B cell (primary cell): ENCODE measurements around the gene EXOSC9. TPM values are rescaled to one million over a fixed set of nuclear protein-coding genes. Genes with fewer than 3 reads are reported as not detected.

Experiments
- ATAC-seq: fragments of 200-7000 bp; cut with Tn5 transposase; one replicate; pipeline ENCODE4 v1.10.0; 2021; ENCODE audit warnings: low read depth, mild to moderate bottlenecking, moderate number of reproducible peaks, moderate library complexity
- CTCF ChIA-PET: fragments of 350-600 bp; sonication (Branson Sonifier 250); formaldehyde crosslinking; loops from one replicate; lab custom pipeline; 2021; ENCODE audit warnings: antibody characterized with exemption, inconsistent platforms; lab: Charles Lee
- POLR2A ChIA-PET: fragments of 350-600 bp; sonication (Branson Sonifier 250); formaldehyde crosslinking; loops from one replicate; lab custom pipeline; 2021; ENCODE audit warnings: antibody characterized with exemption; lab: Charles Lee
- DNase-seq: peaks from one replicate; pipeline ENCODE4 v3.0.0; 2013
- H2AFZ ChIP-seq: 2 replicates; pipeline ENCODE4 v1.6.1; 2012; ENCODE audit warnings: mild to moderate bottlenecking, low read depth, low read length; ENCODE audit not compliant: insufficient read depth, poor library complexity, severe bottlenecking
- H3K27ac ChIP-seq, 2 donors: 1 replicate in 1 of 2; 2 replicates in 1 of 2; pipeline ENCODE4 v1.5.1; 2012 to 2013; ENCODE audit warnings: low read length in 2 of 2, mild to moderate bottlenecking in 2 of 2, moderate library complexity in 1 of 2
- H3K27me3 ChIP-seq, 4 experiments: fragments of 200-600 bp in 1 of 4; sonication (generic) in 1 of 4; replicated peaks in 1 of 4; 1 replicate in 2 of 4; 2 replicates in 2 of 4; pipeline versions ENCODE4 v1.6.1 to v1.7.0; 2013 to 2016; ENCODE audit warnings: low read length in 3 of 4, mild to moderate bottlenecking in 2 of 4, mixed read lengths in 1 of 4, moderate library complexity in 1 of 4; ENCODE audit not compliant: insufficient read depth in 4 of 4, control insufficient read depth in 3 of 4; ENCODE audit errors: control extremely low read depth in 1 of 4
- H3K36me3 ChIP-seq, 2 experiments: replicated peaks in 1 of 2; 1 replicate in 1 of 2; 2 replicates in 1 of 2; pipeline versions ENCODE4 v1.6.1 to v1.7.1; 2013; ENCODE audit warnings: low read length in 1 of 2; ENCODE audit not compliant: insufficient read depth in 2 of 2, control insufficient read depth in 1 of 2; ENCODE audit errors: control extremely low read depth in 1 of 2, extremely low read depth in 1 of 2
- H3K4me1 ChIP-seq, 2 donors: fragments of 200-600 bp in 1 of 2; sonication (generic) in 1 of 2; 1 replicate in 1 of 2; 2 replicates in 1 of 2; pipeline versions ENCODE4 v1.5.1 to v1.6.1; 2013 to 2017; ENCODE audit warnings: low read length in 2 of 2; ENCODE audit not compliant: control insufficient read depth in 2 of 2, insufficient read depth in 2 of 2
- H3K4me2 ChIP-seq: replicated peaks from 2 replicates; pipeline ENCODE3; 2012; ENCODE audit warnings: mild to moderate bottlenecking, low read depth, low read length; ENCODE audit not compliant: poor library complexity, severe bottlenecking
- H3K4me3 ChIP-seq, 5 experiments: fragments of 200-600 bp in 1 of 5; sonication (generic) in 1 of 5; 1 replicate in 3 of 5; 2 replicates in 2 of 5; pipeline versions ENCODE4 v1.5.1 to v1.7.0; 2011 to 2016; ENCODE audit warnings: low read length in 4 of 5, mild to moderate bottlenecking in 4 of 5, low read depth in 2 of 5, control low read depth in 1 of 5, moderate library complexity in 1 of 5; ENCODE audit not compliant: insufficient read depth in 1 of 5; ENCODE audit errors: control extremely low read depth in 1 of 5, extremely low read depth in 1 of 5
- H3K79me2 ChIP-seq: fragments of 200-600 bp; sonication (generic); one replicate; pipeline ENCODE4 v1.6.0; 2016; ENCODE audit warnings: low read length; ENCODE audit not compliant: control insufficient read depth, insufficient read depth
- H3K9ac ChIP-seq: fragments of 200-600 bp; sonication (generic); 2 replicates; pipeline ENCODE4 v1.6.1; 2017; ENCODE audit warnings: mild to moderate bottlenecking, low read length, moderate library complexity
- H3K9me3 ChIP-seq, 3 donors: one replicate each; pipeline versions ENCODE4 v1.6.1 to v1.7.1; 2013; ENCODE audit warnings: low read length in 2 of 3; ENCODE audit not compliant: control insufficient read depth in 2 of 3, insufficient read depth in 1 of 3; ENCODE audit errors: control extremely low read depth in 1 of 3
- H4K20me1 ChIP-seq: 2 replicates; pipeline ENCODE4 v1.6.0; 2012; ENCODE audit warnings: mild to moderate bottlenecking, low read length; ENCODE audit not compliant: insufficient read depth, control insufficient read depth, poor library complexity, severe bottlenecking
- H3K27ac Mint-ChIP-seq: one replicate; pipeline ENCODE4 v1.8.0; 2021; ENCODE audit warnings: mixed read lengths
- H3K27me3 Mint-ChIP-seq: one replicate; pipeline ENCODE4 v1.8.0; 2021; ENCODE audit warnings: mixed read lengths
- H3K4me1 Mint-ChIP-seq: one replicate; pipeline ENCODE4 v1.8.0; 2021; ENCODE audit warnings: mixed read lengths
- H3K4me3 Mint-ChIP-seq: one replicate; pipeline ENCODE4 v1.8.0; 2021; ENCODE audit warnings: mixed read lengths
- H3K9me3 Mint-ChIP-seq: one replicate; pipeline ENCODE4 v1.8.0; 2022; ENCODE audit warnings: mixed read lengths; ENCODE audit not compliant: insufficient read depth
- EZH2 ChIP-seq: IDR thresholded peaks from 2 replicates; pipeline ENCODE4 v1.6.1; 2012; ENCODE audit warnings: borderline replicate concordance, low read depth, mild to moderate bottlenecking, moderate library complexity, low read length; ENCODE audit not compliant: insufficient read depth, poor library complexity, severe bottlenecking
- WGBS: methylation state at CpG from one replicate; pipeline ENCODE4 v1.1.5; 2013; ENCODE audit warnings: missing lambda C conversion rate; ENCODE audit not compliant: insufficient coverage; 5-methylcytosine and 5-hydroxymethylcytosine counted together
- intact Hi-C: fragments of 100-400 bp; cut with micrococcal nuclease; formaldehyde crosslinking; loops from one replicate; pipeline ENCODE4 v1.10.0; 2022
- polyA plus RNA-seq: library from polyadenylated mRNA; depleted of rRNA; stranded (reverse); fragments of >200 nt; gene quantifications from 2 replicates; pipeline ENCODE4 v1.2.3, GENCODE V29; 2012
- total RNA-seq, 2 donors: library from RNA; stranded (reverse); fragments of 120-200 nt in 1 of 2; gene quantifications; 1 replicate in 1 of 2; 2 replicates in 1 of 2; pipeline versions ENCODE4 v1.2.3 to v1.2.4, GENCODE V29; 2013 to 2022
- TF ChIP-seq, protein P1 (sequence below): fragments of 200-600 bp; IDR thresholded peaks from one replicate; pipeline ENCODE4 v1.8.0; 2022; ENCODE audit warnings: antibody characterized with exemption, mild to moderate bottlenecking

Gene EXOSC9
- total and polyA plus RNA-seq, 2 donors (not counting 1 experiment from before 2014, with no cell fraction given), result 27.5 to 35.5 TPM

DNA sequence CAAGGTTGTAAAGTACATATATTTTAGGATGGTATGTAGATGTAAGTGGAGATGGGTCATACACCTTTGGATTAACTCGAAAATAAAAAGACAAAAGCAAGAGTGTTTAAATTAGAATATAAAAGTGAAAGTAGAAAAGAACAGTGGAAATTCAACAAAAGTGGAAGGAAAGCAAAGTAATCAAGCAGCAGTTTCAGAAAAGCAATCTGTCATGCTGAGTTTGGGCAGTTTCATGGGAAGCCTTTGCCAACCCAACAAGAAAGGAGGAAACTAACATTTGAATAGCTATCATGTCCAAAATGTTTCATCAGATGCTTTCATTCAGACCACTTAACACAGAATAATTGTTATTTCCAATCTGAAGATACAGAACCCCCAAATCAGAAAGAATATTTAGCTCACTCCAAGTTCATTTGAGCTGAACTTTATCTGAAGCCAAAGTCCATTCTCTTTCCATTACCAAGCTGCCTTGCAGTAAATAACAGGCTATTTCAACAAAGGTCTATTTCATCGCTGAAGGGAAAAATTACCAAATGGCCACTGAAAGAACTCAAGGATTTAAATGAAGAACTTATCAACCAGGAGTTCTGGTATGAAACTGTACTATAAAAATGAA, 1.8 kb upstream of the EXOSC9 start:
- TF ChIP-seq, protein P1, sequence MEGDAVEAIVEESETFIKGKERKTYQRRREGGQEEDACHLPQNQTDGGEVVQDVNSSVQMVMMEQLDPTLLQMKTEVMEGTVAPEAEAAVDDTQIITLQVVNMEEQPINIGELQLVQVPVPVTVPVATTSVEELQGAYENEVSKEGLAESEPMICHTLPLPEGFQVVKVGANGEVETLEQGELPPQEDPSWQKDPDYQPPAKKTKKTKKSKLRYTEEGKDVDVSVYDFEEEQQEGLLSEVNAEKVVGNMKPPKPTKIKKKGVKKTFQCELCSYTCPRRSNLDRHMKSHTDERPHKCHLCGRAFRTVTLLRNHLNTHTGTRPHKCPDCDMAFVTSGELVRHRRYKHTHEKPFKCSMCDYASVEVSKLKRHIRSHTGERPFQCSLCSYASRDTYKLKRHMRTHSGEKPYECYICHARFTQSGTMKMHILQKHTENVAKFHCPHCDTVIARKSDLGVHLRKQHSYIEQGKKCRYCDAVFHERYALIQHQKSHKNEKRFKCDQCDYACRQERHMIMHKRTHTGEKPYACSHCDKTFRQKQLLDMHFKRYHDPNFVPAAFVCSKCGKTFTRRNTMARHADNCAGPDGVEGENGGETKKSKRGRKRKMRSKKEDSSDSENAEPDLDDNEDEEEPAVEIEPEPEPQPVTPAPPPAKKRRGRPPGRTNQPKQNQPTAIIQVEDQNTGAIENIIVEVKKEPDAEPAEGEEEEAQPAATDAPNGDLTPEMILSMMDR, result no peak
- no peak for TF ChIP-seq EZH2
- H2AFZ ChIP-seq, result peak overlapping the region; percentile 96
- intact Hi-C loops, result no loop called here
- H3K79me2 ChIP-seq, result peaks cover 8% of the 10 kb centered on the region
- Mint-ChIP-seq H3K27me3 (no peaks in the 10 kb centered on the region), H3K4me3 (peak overlapping the region; percentile 96), H3K27ac (peak overlapping the region; percentile 98), H3K9me3 (no peaks in the 10 kb centered on the region), H3K4me1 (peaks cover 35% of the 10 kb centered on the region)
- CTCF ChIA-PET, result no interaction called here
- no peaks in the 10 kb centered on the region for H3K9me3 ChIP-seq
- peaks cover 1 to 13% of the 10 kb centered on the region in 2 experiments for H3K36me3 ChIP-seq
- H4K20me1 ChIP-seq, result no peaks in the 10 kb centered on the region
- peaks cover 8 to 15% of the 10 kb centered on the region in 2 donors for H3K4me1 ChIP-seq
- H3K9ac ChIP-seq, result no peak overlapping the region
- no peak for DNase-seq
- no peak overlapping the region for H3K4me2 ChIP-seq
- no peak overlapping the region for H3K4me3 ChIP-seq
- POLR2A ChIA-PET, result no interaction called here
- H3K27ac ChIP-seq, result no peak overlapping the region
- ATAC-seq, result no peak
- no CpG with 5 or more reads among the region's 2 CpGs for WGBS
- H3K27me3 ChIP-seq, result no peaks in the 10 kb centered on the region

DNA sequence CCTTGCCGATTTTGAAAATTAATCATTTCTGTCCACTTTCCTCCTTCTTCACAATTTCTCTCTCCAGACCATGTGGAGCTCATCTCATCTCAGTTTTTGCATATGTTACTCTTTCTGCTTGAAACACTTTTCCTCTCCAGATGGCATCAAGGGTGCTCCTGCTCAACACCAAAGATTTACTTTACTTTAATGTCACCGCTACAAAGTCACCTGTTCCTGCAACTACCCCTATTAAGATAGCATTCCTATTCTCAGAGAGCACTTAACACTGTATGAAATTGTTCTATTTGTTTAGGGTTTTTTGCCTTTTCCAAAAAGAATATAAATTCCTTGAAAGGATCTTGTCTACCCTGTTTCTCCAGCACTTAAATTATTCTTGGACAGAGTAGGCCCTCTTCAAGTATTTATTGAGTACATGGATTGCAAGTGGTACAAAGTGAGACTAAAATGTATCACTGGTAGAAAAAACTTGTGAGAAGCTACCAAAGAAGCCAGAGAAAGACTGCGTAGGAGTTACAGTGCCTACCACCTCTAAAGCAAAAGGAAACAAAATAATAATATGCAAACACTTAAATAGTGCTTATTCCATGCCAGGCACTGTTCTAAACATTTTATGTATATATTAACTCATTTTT, 1.1 kb upstream of the EXOSC9 start:
- no peaks in the 10 kb centered on the region for H3K27me3 ChIP-seq
- DNase-seq (no peak), ATAC-seq (no peak)
- no peaks in the 10 kb centered on the region for H4K20me1 ChIP-seq
- H3K36me3 ChIP-seq, result peaks cover 1 to 20% of the 10 kb centered on the region in 2 experiments
- POLR2A ChIA-PET, result no interaction called here
- TF ChIP-seq, protein P1, result no peak
- TF ChIP-seq EZH2, result no peak
- no peaks in the 10 kb centered on the region for H3K9me3 Mint-ChIP-seq
- CTCF ChIA-PET, result no interaction called here
- WGBS, result no CpG with 5 or more reads among the region's 3 CpGs
- H3K4me1 ChIP-seq, result peaks cover 8 to 15% of the 10 kb centered on the region in 2 donors
- peak overlapping the region; percentile 96 for H2AFZ ChIP-seq
- no peak overlapping the region for H3K9ac ChIP-seq
- peak overlapping the region; percentile 98 for H3K27ac Mint-ChIP-seq
- H3K4me3 Mint-ChIP-seq, result peak overlapping the region; percentile 96
- no peak overlapping the region for H3K4me3 ChIP-seq
- H3K79me2 ChIP-seq, result peaks cover 12% of the 10 kb centered on the region
- H3K27me3 Mint-ChIP-seq, result no peaks in the 10 kb centered on the region
- peak overlapping the region; percentile 88 to 97 for H3K27ac ChIP-seq
- intact Hi-C loops, result loop anchor here (1.0 to 5.0 kb wide), 3 partner anchors 103 to 932 kb away; partner anchors contain the start of genes BBS12 and BLTP1
- H3K4me1 Mint-ChIP-seq, result peaks cover 39% of the 10 kb centered on the region
- peak overlapping the region; percentile 81 for H3K4me2 ChIP-seq
- no peaks in the 10 kb centered on the region for H3K9me3 ChIP-seq
